Ishikawa (cell line): Measurements from ENCODE around the gene SLC39A10.
A peak's percentile ranks its signal among the peaks of the same experiment; 100 is the strongest.

ENCODE experiments used
- CEBPB ChIP-seq: IDR thresholded peaks from 2 replicates; pipeline ENCODE4 v1.6.1; 2012
- CREB1 ChIP-seq: IDR thresholded peaks from 2 replicates; pipeline ENCODE4 v1.6.1; 2012; ENCODE audit warnings: low read depth
- EGR1 ChIP-seq: IDR thresholded peaks from 2 replicates; pipeline ENCODE4 v1.6.1; 2012
- EP300 ChIP-seq: IDR thresholded peaks from 2 replicates; pipeline ENCODE4 v1.6.1; 2012; ENCODE audit warnings: borderline replicate concordance
- FOXM1 ChIP-seq: IDR thresholded peaks from 2 replicates; pipeline ENCODE4 v1.6.1; 2012; ENCODE audit warnings: low read depth, borderline replicate concordance
- MAX ChIP-seq: IDR thresholded peaks from 2 replicates; pipeline ENCODE4 v1.6.1; 2012
- NFIC ChIP-seq: IDR thresholded peaks from 2 replicates; pipeline ENCODE4 v1.6.1; 2012
- RAD21 ChIP-seq: IDR thresholded peaks from 2 replicates; pipeline ENCODE4 v1.6.1; 2012; ENCODE audit warnings: low read depth
- REST ChIP-seq: IDR thresholded peaks from 2 replicates; pipeline ENCODE4 v1.6.1; 2012; ENCODE audit warnings: low read depth, mild to moderate bottlenecking
- TAF1 ChIP-seq: IDR thresholded peaks from 2 replicates; pipeline ENCODE4 v1.6.1; 2012; ENCODE audit warnings: low read depth, mild to moderate bottlenecking
- TCF12 ChIP-seq: IDR thresholded peaks from 2 replicates; pipeline ENCODE4 v1.6.1; 2012; ENCODE audit warnings: low read depth
- TEAD4 ChIP-seq: IDR thresholded peaks from 2 replicates; pipeline ENCODE4 v1.6.1; 2012
- USF1 ChIP-seq: IDR thresholded peaks from 2 replicates; pipeline ENCODE4 v1.6.1; 2012
- YY1 ChIP-seq: IDR thresholded peaks from 2 replicates; pipeline ENCODE4 v1.6.1; 2012; ENCODE audit warnings: low read depth
- ZBTB7A ChIP-seq: IDR thresholded peaks from 2 replicates; pipeline ENCODE4 v1.6.1; 2012; ENCODE audit warnings: low read depth

The SLC39A10 gene

GRCh38 chr2:195649629-195650190 is 7.3 kb upstream of the SLC39A10 start:
- no peak for TF ChIP-seq MAX

GRCh38 chr2:195651046-195651445 is 6.0 kb upstream of the SLC39A10 start:
- TF ChIP-seq EP300 (no peak), RAD21 (no peak), EGR1 (no peak), CREB1 (no peak), TCF12 (no peak), REST (no peak), YY1 (no peak)

- TF ChIP-seq USF1 (no peak), CREB1 (no peak), TAF1 (no peak)
Measured at GRCh38 chr2:195652911-195653310, 4.1 kb upstream of the SLC39A10 start.

- TF ChIP-seq NFIC (peak; percentile 60), CREB1 (no peak)
Measured at GRCh38 chr2:195656161-195656858, 716 bp upstream of the SLC39A10 start.

GRCh38 chr2:195657634-195658540 is 861 bp downstream of the SLC39A10 start:
- TF ChIP-seq REST (no peak), CEBPB (no peak; the same call in 1 of the 2 replicates), USF1 (peak; percentile 87), CREB1 (no peak), RAD21 (no peak), TAF1 (no peak), MAX (peak; percentile 89), ZBTB7A (peak; percentile 61; the same call in 1 of the 2 replicates), TEAD4 (no peak), FOXM1 (no peak), EP300 (no peak)

GRCh38 chr2:195658541-195658890 is 1.5 kb downstream of the SLC39A10 start:
- TF ChIP-seq USF1 (no peak), NFIC (peak; percentile 68)
